Kidney epithelial cell (primary cell): ENCODE results near the gene FGFR3. TPM values are rescaled to one million over a fixed set of nuclear protein-coding genes. Genes with fewer than 3 reads are reported as not detected.

Source experiments
- DNase-seq: peaks from one replicate; pipeline ENCODE4 v3.0.0-alpha.2; 2010; ENCODE audit warnings: low read depth
- H3K27me3 ChIP-seq: 2 replicates; pipeline ENCODE4 v1.6.0; 2011; ENCODE audit warnings: low read length; ENCODE audit not compliant: control insufficient read depth, insufficient read depth
- H3K36me3 ChIP-seq: 2 replicates; pipeline ENCODE4 v1.5.1; 2011; ENCODE audit warnings: low read length; ENCODE audit not compliant: control insufficient read depth, insufficient read depth
- H3K4me3 ChIP-seq: 2 replicates; pipeline ENCODE4 v1.5.1; 2011; ENCODE audit warnings: low read depth, mild to moderate bottlenecking, control low read depth, low read length
- total RNA-seq: library from RNA; depleted of rRNA; stranded (reverse); fragments of >200 nt; gene quantifications from 2 replicates; pipeline ENCODE4 v1.2.3, GENCODE V29; 2015
- TF ChIP-seq, protein P1 (sequence below): IDR thresholded peaks from 2 replicates; pipeline ENCODE4 v1.5.1; 2011; ENCODE audit warnings: mild to moderate bottlenecking, moderate library complexity, low read length, control low read depth, inconsistent platforms; ENCODE audit not compliant: insufficient read depth, poor library complexity, severe bottlenecking

The FGFR3 gene
- total RNA-seq, 1 donor from 2014 or later, result 3.2 TPM

GRCh38 chr4:1753697-1754311 lies 39.3 kb upstream of the FGFR3 start:
- Histone ChIP-seq H3K4me3 (no peak overlapping the region), H3K36me3 (no peaks in the 10 kb centered on the region), H3K27me3 (peaks cover 2% of the 10 kb centered on the region)
- DNase-seq, result no peak
- TF ChIP-seq, protein P1, sequence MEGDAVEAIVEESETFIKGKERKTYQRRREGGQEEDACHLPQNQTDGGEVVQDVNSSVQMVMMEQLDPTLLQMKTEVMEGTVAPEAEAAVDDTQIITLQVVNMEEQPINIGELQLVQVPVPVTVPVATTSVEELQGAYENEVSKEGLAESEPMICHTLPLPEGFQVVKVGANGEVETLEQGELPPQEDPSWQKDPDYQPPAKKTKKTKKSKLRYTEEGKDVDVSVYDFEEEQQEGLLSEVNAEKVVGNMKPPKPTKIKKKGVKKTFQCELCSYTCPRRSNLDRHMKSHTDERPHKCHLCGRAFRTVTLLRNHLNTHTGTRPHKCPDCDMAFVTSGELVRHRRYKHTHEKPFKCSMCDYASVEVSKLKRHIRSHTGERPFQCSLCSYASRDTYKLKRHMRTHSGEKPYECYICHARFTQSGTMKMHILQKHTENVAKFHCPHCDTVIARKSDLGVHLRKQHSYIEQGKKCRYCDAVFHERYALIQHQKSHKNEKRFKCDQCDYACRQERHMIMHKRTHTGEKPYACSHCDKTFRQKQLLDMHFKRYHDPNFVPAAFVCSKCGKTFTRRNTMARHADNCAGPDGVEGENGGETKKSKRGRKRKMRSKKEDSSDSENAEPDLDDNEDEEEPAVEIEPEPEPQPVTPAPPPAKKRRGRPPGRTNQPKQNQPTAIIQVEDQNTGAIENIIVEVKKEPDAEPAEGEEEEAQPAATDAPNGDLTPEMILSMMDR, result no peak

DNA sequence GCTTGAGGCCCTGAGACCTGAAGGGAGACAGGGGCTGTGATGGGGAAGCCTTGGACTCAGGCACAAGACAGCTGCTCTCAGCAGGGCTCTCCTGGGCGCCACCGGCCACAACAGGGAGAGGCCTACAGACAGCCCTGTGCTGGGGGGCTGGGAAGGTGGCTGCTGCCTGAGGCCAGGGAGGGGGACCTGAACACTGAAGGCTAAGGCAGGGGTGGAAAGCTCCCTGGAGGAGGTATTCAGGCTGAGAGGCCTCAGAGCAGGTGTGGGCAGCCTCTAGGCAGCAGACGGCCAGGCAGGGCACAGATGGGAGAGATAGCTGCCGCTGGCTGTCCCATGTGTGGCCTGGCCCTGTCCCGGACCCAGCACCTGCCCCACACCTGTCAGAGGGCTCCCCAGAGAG lies 38.8 kb upstream of the FGFR3 start:
- TF ChIP-seq, protein P1, result no peak
- no peak overlapping the region for H3K4me3 ChIP-seq
- no peaks in the 10 kb centered on the region for H3K36me3 ChIP-seq
- H3K27me3 ChIP-seq, result peaks cover 2% of the 10 kb centered on the region
- no peak for DNase-seq

DNA sequence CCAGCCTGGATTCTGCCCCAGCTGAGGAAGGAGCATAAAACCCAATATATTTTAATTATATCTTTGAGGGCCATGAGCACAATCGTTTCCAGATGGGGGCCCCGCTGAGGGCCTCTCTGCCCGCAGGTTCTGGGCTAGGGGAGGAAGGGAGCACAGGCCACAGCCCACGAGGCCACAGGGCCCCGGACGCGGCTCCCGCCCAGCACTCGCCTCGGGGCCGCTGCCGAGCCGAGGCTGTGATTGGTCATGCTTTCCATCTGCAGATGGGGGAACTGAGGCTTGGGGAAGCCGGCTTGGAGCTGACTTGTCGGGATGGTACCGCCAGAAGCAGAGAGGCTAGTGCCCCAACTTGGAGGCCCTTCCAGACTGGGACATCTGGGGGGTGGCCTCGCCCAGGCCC lies 37.8 kb upstream of the FGFR3 start:
- TF ChIP-seq, protein P1, result no peak
- Histone ChIP-seq H3K36me3 (no peaks in the 10 kb centered on the region), H3K4me3 (no peak overlapping the region), H3K27me3 (peaks cover 2% of the 10 kb centered on the region)
- DNase-seq, result no peak

GRCh38 chr4:1756079-1756478 lies 37.0 kb upstream of the FGFR3 start:
- H3K4me3 ChIP-seq, result no peak overlapping the region
- TF ChIP-seq, protein P1, result no peak
- no peaks in the 10 kb centered on the region for H3K36me3 ChIP-seq
- no peak for DNase-seq
- peaks cover 4% of the 10 kb centered on the region for H3K27me3 ChIP-seq

DNA sequence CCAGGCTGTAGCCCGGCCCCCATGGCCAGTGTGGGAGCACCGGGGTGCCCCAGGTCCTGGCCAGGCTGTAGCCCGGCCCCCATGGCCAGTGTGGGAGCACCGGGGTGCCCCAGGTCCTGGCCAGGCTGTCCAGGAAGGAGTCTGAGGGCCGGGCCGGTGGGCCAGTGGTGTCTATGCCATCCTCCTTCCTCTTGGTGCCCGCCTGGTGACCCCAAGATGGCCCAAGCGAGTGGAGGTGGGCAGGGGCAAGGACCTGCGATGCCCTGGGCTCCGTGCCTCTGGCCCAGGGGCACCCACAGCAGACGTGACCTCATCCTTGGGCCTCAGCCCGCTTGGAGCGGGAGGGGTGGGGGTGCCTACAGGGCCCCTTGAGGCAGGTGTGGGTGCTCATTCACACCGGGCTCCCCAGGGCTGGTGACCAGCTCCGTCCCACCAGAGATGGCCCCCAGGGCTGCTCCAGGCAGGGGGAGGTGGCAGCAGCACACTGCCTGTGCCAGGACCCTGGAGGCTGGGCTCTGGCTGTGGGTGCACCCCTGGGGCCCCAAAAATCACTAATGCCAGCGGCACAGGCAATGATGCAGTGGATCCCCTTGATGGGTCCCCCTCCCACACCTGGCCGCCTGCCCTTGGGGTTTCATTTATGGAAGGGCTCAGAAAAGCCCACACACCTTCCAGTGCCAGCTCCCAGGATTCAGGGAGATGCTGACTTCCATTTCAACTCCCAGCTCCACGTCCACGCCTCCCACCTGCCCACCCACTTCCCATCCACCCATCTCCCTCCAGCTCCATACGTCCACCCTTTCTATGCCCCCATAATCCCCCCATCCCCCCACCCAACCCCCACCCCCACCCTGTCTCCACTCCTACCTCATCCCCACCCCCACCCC lies 36.0 kb upstream of the FGFR3 start:
- no peak for DNase-seq
- H3K27me3 ChIP-seq, result peaks cover 4% of the 10 kb centered on the region
- no peak overlapping the region for H3K4me3 ChIP-seq
- TF ChIP-seq, protein P1, result no peak
- no peaks in the 10 kb centered on the region for H3K36me3 ChIP-seq
